GM10248 (cell line): Measurements from ENCODE around the gene SERPINB11.

Experiments
- CTCF ChIA-PET: fragments of 300-600 bp; sonication (Branson Sonifier 250); formaldehyde crosslinking; extraction: SDS; loops from one replicate; lab custom pipeline; 2021; ENCODE audit warnings: antibody characterized with exemption; lab: Yijun Ruan, JAX
- POLR2A ChIA-PET: fragments of 350-650 bp; sonication (Branson Sonifier 250); formaldehyde crosslinking; extraction: SDS; loops from one replicate; lab custom pipeline; 2020; ENCODE audit warnings: antibody characterized with exemption; lab: Yijun Ruan, JAX
- DNase-seq: peaks from one replicate; pipeline ENCODE4 v3.0.0; 2012; ENCODE audit errors: extremely low spot score
- TF ChIP-seq, protein P1 (sequence below): IDR thresholded peaks from 2 replicates; pipeline ENCODE4 v1.5.1; 2012; ENCODE audit warnings: mild to moderate bottlenecking, low read depth; ENCODE audit errors: extremely low read depth, missing control alignments, control extremely low read depth

Gene SERPINB11

GRCh38 chr18:63725682-63726480 lies 23.1 kb downstream of the SERPINB11 start:
- POLR2A ChIA-PET, result no interaction called here
- no peak for DNase-seq
- TF ChIP-seq, protein P1, sequence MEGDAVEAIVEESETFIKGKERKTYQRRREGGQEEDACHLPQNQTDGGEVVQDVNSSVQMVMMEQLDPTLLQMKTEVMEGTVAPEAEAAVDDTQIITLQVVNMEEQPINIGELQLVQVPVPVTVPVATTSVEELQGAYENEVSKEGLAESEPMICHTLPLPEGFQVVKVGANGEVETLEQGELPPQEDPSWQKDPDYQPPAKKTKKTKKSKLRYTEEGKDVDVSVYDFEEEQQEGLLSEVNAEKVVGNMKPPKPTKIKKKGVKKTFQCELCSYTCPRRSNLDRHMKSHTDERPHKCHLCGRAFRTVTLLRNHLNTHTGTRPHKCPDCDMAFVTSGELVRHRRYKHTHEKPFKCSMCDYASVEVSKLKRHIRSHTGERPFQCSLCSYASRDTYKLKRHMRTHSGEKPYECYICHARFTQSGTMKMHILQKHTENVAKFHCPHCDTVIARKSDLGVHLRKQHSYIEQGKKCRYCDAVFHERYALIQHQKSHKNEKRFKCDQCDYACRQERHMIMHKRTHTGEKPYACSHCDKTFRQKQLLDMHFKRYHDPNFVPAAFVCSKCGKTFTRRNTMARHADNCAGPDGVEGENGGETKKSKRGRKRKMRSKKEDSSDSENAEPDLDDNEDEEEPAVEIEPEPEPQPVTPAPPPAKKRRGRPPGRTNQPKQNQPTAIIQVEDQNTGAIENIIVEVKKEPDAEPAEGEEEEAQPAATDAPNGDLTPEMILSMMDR, result no peak
- CTCF ChIA-PET, result interaction anchor here (1.3 kb wide), 1 partner anchor 12 kb away, joined by 4 read pairs; no protein-coding TSS in a partner anchor

GRCh38 chr18:63730773-63731172 lies 28.0 kb downstream of the SERPINB11 start:
- DNase-seq, result no peak
- ChIA-PET CTCF (interaction anchor here (1.3 kb wide), 1 partner anchor 11 kb away, joined by 4 read pairs; no protein-coding TSS in a partner anchor), POLR2A (interaction anchor here (0.6 kb wide), 1 partner anchor 435 kb away, joined by 3 read pairs; no protein-coding TSS in a partner anchor)
- TF ChIP-seq, protein P1, result no peak

GRCh38 chr18:63731215-63731614 lies 28.5 kb downstream of the SERPINB11 start:
- DNase-seq, result no peak
- TF ChIP-seq, protein P1, result no peak
- CTCF ChIA-PET, result interaction anchor here (0.6 to 1.3 kb wide), 2 partner anchors 10 to 1270 kb away, joined by 3 to 4 read pairs; no protein-coding TSS in a partner anchor
- POLR2A ChIA-PET, result interaction anchor here (0.6 kb wide), 1 partner anchor 435 kb away, joined by 3 read pairs; no protein-coding TSS in a partner anchor

GRCh38 chr18:63736876-63737275 lies 34.1 kb downstream of the SERPINB11 start:
- no peak for DNase-seq
- ChIA-PET CTCF (no interaction called here), POLR2A (no interaction called here)
- TF ChIP-seq, protein P1, result no peak

DNA sequence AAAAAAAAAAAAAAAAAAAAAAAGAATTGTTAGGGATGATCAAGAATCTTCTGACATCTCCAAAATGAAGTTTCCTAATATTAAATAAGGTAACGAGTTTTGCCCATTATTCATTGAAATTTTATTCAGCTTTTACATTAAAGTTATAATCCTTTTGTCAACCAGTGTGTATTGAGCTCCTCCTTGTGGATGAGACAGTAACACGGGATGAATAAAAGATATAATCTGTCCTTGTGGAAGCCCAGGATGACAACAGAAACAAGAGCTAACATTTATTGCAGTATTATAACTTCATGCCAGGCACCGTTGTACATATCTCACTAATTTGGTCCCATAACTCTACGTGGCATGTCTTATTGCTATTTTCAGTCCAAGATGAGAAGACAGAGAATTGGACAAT lies 39.0 kb downstream of the SERPINB11 start:
- POLR2A ChIA-PET, result no interaction called here
- CTCF ChIA-PET, result interaction anchor here (1.0 to 1.6 kb wide), 11 partner anchors 11 to 231 kb away, joined by 3 to 11 read pairs (median 3); no protein-coding TSS in a partner anchor
- DNase-seq, result no peak
- TF ChIP-seq, protein P1, result no peak

DNA sequence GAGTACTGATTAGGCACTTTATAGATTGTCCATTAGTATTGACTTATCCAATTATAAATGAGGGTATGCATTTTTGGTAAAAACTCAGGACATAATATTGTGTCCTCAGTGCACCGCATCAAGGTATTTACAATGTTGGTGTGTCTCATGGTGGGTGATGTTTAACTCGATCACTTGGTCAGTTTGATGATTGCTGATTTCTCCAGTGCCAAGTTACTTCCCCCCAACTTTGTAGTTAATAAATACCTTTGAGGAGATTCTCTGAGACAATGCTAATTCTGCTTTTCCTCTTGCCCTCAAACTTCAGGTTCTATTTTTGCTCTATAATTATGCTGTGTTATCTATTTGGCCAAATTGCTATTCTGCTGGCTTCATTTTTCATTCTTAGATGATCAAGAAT lies 44.2 kb downstream of the SERPINB11 start:
- POLR2A ChIA-PET, result no interaction called here
- TF ChIP-seq, protein P1, result no peak
- DNase-seq, result no peak
- CTCF ChIA-PET, result no interaction called here
